Medulla oblongata (tissue), 1 donor: ENCODE data around the gene KAZN.
A peak's percentile ranks its signal among the peaks of the same experiment; 100 is the strongest.
"Not testable (repeated sequence)": the region's sequence is repeated elsewhere in the genome, so short reads cannot be mapped to it uniquely, and the experiment has no call there.

Experiments used
- DNase-seq: peaks from one replicate; pipeline ENCODE4 v3.0.0-alpha.2; 2015; ENCODE audit errors: extremely low spot score

KAZN gene

GRCh38 chr1:14956579-14957195 lies 358.2 kb downstream of the KAZN start:
- no peak for DNase-seq

DNA sequence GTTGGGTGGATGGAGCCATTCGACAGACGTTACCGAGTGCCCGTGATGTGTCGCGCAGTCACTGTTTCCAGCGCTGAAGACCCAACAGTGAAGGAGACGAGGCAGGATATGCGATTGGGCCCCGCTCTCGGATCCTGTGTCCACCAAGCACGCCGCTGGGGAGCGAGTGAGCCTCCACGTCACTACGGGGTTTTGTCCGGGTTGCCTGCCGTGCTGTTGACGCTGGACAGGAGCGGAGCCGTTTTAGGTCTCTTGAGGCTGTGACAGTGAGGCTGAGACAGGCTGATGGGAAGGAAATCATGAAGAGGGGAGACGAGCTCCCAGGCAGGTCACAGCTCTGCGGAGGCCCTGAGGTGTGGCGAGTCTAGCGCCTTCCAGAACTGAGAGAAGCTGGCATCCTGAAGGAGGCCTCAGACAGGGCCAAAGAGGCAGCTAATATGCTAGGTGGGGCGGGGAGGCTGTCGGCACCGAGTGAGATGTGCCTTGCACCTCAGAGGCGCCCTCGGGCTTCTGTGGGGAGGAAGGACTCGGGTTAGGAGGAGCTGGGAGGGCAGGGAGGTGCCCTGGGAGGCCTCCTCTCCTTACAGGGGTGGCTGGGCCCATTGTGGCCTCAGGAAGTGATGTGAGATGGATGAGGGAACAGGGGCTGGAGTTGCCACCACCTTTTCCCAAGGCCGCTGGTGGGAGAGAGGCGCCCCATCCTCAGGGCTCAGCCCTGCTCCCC lies 359.1 kb downstream of the KAZN start:
- no peak for DNase-seq

DNA sequence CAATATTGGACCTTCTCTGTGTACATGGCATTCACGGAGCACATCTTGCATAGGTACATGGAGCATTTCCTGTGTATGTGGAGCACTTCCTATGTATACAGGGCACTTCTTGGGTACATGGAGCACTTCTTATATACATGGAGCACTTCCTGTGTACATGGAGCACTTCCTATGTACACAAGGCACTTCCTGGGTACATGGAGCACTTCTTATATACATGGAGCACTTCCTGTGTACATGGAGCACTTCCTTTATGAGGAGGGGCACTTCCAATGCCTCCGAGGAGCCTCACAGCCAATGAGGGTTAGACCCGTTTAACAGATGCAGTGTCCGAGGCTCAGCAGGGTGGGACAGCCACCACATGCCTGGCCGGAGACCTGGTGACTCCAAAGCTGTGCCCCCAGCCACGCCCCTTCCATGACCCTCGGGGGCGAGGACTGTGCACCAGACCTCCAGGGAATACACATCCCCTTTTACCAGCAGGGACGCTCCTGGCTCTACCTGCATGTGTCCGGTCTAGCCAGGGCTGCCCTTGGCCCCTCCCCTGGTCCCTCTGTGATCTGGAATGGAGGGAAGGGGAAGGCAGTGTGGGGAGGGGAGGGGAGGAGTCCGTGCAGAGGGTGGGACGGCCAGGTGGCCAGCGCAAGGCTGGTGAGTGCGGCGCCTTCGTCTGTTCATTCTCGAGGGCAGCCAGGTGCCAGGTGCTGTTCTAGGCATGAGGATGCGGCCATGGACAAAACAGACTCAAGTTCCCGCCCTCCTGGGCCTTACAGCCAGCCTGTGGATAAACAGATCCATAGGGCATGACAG lies 360.0 kb downstream of the KAZN start:
- DNase-seq: no peak

DNA sequence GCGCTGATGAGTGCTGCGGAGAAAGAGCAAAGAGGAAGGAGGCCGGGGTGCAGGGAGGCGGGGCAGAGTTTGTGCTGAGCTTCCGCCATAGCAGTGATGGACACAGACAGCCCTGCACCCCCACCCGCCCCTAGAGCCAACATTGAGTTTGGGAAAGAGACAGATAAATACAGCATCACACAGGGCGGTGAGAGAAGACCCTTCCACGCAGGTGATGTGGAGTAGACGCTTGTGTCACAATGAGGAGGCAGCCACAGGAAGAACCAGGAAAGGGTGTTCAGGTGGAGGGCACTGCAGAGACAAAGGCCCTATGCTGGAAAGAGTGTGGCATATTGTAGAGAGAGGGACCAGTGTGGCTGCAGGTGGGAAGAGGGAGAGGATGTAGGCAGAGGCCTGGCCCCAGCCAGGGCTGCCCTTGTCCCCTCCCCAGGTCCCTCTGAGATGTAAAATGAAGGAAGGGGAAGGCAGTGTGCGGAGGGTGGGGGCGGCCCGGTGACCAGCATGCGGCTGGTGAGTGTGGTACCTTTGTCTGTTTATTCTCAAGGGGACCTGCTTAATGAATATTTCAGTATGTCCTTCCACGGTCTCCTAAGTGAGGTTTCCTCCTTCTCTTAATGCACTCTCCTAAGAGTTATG lies 360.7 kb downstream of the KAZN start:
- DNase-seq: no peak

- DNase-seq: no peak
Observed at GRCh38 chr1:14961661-14962267, 363.3 kb downstream of the KAZN start.

GRCh38 chr1:14962407-14962806 lies 363.9 kb downstream of the KAZN start:
- DNase-seq: no peak

GRCh38 chr1:14963791-14964710 lies 365.6 kb downstream of the KAZN start:
- DNase-seq: not testable (repeated sequence)

GRCh38 chr1:14964711-14965055 lies 366.2 kb downstream of the KAZN start:
- no peak for DNase-seq

DNA sequence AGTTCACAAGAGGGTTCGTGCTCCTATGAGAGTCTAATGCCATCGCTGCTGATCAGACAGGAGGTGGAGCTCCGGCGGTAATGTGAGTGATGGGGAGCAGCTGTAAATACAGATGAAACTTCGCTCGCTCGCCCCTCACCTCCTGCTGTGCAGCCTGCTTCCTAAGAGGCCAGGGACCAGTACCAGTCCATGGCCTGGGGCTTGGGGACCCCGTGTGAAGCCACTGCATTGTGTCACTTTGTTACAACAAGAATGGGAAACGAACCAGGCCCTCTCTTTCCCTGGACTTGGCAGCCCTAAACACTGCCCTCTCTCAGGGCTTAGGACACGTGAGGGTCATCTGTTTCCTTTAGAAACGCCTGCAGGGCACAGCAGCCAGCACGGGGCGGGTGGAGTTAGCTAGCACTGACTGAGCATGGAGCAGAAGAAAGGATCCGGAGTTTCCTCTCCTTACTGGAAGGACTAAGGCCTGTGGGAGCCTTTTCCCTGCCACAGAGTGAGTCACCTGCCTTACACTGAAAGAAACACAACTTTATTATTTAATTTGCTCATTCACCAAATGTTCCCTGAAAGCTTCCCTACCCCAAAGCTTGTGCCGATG lies 369.9 kb downstream of the KAZN start:
- DNase-seq: peak; percentile 91

GRCh38 chr1:14969006-14969405 lies 370.5 kb downstream of the KAZN start:
- no peak for DNase-seq

GRCh38 chr1:14970115-14970798 lies 371.8 kb downstream of the KAZN start:
- peak; percentile 46 for DNase-seq

DNA sequence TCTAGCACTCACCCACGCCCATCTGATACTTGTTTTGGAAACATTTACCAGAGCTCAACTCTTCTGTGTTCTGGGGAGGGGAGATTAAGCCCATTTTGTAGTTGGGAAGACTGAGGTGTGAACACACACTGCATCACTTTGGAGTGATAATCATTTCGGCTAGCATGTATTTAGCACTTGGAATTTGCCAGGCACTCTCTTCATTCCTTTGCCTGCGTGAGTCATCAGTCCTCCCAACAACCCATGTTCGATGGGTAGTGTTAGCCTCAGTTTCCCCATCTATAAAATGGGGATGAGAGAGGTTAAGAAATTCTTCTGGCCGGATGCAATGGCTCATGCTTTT lies 372.3 kb downstream of the KAZN start:
- no peak for DNase-seq

DNA sequence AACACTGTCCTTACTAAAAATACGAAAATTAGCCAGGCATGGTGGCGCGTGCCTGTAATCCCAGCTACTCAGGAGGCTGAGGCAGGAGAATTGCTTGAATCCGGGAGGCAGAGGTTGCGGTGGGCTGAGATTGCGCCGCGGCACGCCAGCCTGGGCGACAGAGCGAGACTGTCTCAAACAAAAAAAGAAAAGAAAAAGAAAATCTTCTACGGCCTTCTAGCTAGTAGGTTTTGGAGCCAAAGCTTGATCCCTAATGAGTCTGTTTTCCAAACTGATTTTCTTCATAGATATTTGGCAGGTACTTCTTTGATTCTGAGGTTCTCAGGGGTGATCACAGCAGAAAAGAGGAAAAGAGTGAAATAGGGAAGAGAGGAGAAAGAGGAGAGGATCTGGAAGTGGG lies 372.7 kb downstream of the KAZN start:
- DNase-seq: no peak

GRCh38 chr1:14972107-14972506 lies 373.6 kb downstream of the KAZN start:
- DNase-seq: no peak

- no peak for DNase-seq
Observed at GRCh38 chr1:14973773-14974172, 375.3 kb downstream of the KAZN start.

- no peak for DNase-seq
Observed at GRCh38 chr1:14974361-14974760, 375.9 kb downstream of the KAZN start.

GRCh38 chr1:14975119-14975518 lies 376.6 kb downstream of the KAZN start:
- DNase-seq: no peak

DNA sequence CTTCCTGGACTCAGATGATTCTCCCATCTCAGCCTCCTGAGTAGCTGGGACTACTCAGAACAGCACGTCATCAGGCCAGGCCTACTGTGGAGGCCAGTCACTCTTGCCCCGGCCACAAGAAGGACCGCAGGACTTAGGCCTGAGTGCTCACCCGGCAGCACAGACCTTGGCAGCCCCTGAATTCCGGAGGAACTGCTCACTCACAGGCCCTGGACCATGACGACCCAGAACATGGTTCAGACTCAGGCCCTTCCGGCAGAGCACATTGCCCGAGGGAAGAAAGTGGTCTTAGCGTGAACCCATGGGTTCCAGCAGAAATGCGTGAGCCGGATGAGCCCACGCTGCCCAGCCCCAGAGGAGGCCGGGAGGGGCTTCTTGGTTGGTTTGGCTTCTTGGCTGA lies 377.8 kb downstream of the KAZN start:
- no peak for DNase-seq

DNA sequence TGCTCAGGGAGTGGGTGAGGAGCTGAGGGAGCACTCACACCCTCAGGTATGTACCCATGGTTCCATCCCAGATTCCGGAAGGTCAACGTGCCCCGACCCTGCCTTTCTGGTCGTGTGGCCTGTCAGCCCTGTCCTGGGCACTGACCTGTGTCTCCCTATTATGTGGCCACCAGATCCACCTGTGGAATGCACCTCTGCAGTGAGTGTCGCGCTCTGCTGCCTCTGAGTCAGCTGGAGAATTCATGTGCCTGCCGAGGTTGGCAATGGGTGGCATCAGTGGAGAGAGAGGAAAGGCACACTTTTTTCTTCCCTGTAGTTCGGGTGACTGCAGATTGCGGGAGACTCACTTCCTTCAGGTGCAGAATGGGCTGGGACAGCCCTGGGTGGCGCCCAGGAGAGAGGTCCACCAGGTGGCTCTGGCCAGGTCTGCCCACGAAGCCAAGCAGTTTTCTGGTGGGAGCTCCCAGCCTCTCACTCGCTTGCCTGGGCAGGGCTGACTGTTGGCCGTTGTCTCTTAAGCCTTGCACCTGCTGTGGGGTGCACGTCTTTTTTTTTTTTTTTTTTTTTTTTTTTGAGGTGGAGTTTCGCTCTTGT lies 378.9 kb downstream of the KAZN start:
- no peak for DNase-seq
